Diencephalon (tissue), 1 donor: ENCODE data around the gene GARIN6. TPM values are rescaled to one million over a fixed set of nuclear protein-coding genes. Genes with fewer than 3 reads are reported as not detected.

Experiments
- total RNA-seq: library from RNA; depleted of rRNA; stranded (reverse); fragments of >200 nt; gene quantifications from one replicate; pipeline ENCODE4 v1.2.3, GENCODE V29; 2014

The GARIN6 gene
- total RNA-seq, result not detected

DNA sequence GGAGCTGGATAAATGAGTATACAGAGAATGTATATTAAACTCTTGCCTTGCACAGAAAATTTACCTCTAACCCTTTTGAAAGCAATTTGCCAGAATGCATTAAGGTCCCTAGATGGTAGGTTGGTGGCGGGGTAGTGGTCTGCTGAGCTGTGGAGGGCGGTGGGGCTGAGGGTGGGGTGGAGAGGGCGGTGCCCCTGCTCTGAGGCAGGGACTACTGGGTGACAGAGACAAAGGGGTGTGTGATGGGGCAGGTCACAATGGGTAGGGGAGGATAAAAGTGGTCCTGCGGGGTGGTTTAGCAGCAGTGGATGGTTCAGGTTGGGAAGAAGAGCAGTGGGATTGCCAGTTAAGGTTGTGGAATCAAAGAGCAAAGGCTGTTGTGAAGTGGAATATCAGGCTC, at the start of gene GARIN6:
TSS of gene GARIN6 (plus strand) at position 301 of the 400 bp plus-strand sequence. CDS start 422 bp downstream, outside the sequence.

